Measurements from ENCODE around the gene PVR. TPM values are rescaled to one million over a fixed set of nuclear protein-coding genes. Genes with fewer than 3 reads are reported as not detected.
"Not testable (repeated sequence)": the region's sequence is repeated elsewhere in the genome, so short reads cannot be mapped to it uniquely, and the experiment has no call there.

Gene PVR
- total and polyA plus RNA-seq, 8 donors: 9.3 to 28.8 (median 18.7) TPM

- Histone ChIP-seq H3K27me3 (no peaks in the 10 kb centered on the region), H3K4me1 (no peaks in the 10 kb centered on the region), H3K4me3 (no peak overlapping the region), H3K36me3 (no peaks in the 10 kb centered on the region), H3K27ac (no peak overlapping the region), H3K9me3 (no peaks in the 10 kb centered on the region)
- no peak for FAIRE-seq
- WGBS, 2 donors: 87 to 92% methylated on average over 3 of the region's 3 CpGs
- DNase-seq: no peak
- ATAC-seq: no peak
- intact Hi-C loops (cut with DNase I): no loop called here
- TF ChIP-seq CTCF (IDR thresholded peaks at IDR 0.05): no peak
Measured at GRCh38 chr19:44628793-44629192, 14.9 kb upstream of the PVR start.

GRCh38 chr19:44631611-44632010, 12.1 kb upstream of the PVR start:
- intact Hi-C loops (cut with DNase I); DNase-seq; H3K4me3 ChIP-seq; H3K9me3 ChIP-seq; H3K36me3 ChIP-seq; FAIRE-seq; H3K4me1 ChIP-seq; ATAC-seq; H3K27ac ChIP-seq; H3K27me3 ChIP-seq: not testable (repeated sequence)
- 86 to 88% methylated on average over 8 of the region's 8 CpGs for WGBS, 2 donors

GRCh38 chr19:44634058-44634457, 9.7 kb upstream of the PVR start:
- H3K4me1 ChIP-seq; H3K36me3 ChIP-seq; ATAC-seq; intact Hi-C loops (cut with DNase I); H3K9me3 ChIP-seq; H3K27me3 ChIP-seq; FAIRE-seq: not testable (repeated sequence)
- peak in 2 of 6 donors; percentile 36 to 46 for DNase-seq
- peak overlapping the region in 2 of 4 donors; percentile 35 to 50 for H3K27ac ChIP-seq
- WGBS, 2 donors: 17 to 18% methylated on average over 5 of the region's 5 CpGs
- H3K4me3 ChIP-seq: peak overlapping the region in 1 of 4 donors; percentile 6

- no peaks in the 10 kb centered on the region for H3K9me3 ChIP-seq
- no peak overlapping the region for H3K4me3 ChIP-seq
- DNase-seq: no peak
- H3K36me3 ChIP-seq: no peaks in the 10 kb centered on the region
- no peak overlapping the region for H3K27ac ChIP-seq
- 95% methylated on average over 2 of the region's 2 CpGs for WGBS, 2 donors
- H3K27me3 ChIP-seq: no peaks in the 10 kb centered on the region
- H3K4me1 ChIP-seq: no peaks in the 10 kb centered on the region
- no peak for TF ChIP-seq CTCF (IDR thresholded peaks at IDR 0.05)
- intact Hi-C loops (cut with DNase I): no loop called here
- ATAC-seq: no peak
- no peak for FAIRE-seq
Measured at GRCh38 chr19:44634785-44635184, 8.9 kb upstream of the PVR start.

- H3K4me3 ChIP-seq: no peak overlapping the region
- 88 to 90% methylated on average over 3 of the region's 3 CpGs for WGBS, 2 donors
- intact Hi-C loops (cut with DNase I): no loop called here
- no peaks in the 10 kb centered on the region for H3K27me3 ChIP-seq
- FAIRE-seq: no peak
- H3K27ac ChIP-seq: no peak overlapping the region
- no peaks in the 10 kb centered on the region for H3K9me3 ChIP-seq
- H3K36me3 ChIP-seq: no peaks in the 10 kb centered on the region
- no peak for TF ChIP-seq CTCF (IDR thresholded peaks at IDR 0.05)
- ATAC-seq: peak in 2 of 4 donors; percentile 36 to 47
- no peak for DNase-seq
- H3K4me1 ChIP-seq: no peaks in the 10 kb centered on the region
Measured at GRCh38 chr19:44635581-44636438, 7.9 kb upstream of the PVR start.
